ENCODE measurements around the gene AP5B1. TPM values are rescaled to one million over a fixed set of nuclear protein-coding genes. Genes with fewer than 3 reads are reported as not detected.

AP5B1 gene
- total and polyA plus RNA-seq, 2 of the 8 experiments (the other 6 are each of a cell fraction or from before 2014, with no cell fraction given) = 7.6 to 10.0 TPM

GRCh38 chr11:65791719-65792213, 11.0 kb upstream of the AP5B1 start:
- Histone ChIP-seq H3K9ac (replicated peaks in 1 of 4; ENCODE audit: extremely low read depth in 1 of 4, low read depth in 3 of 4, low read length in 3 of 4) (no peak overlapping the region), H4K5ac (ENCODE audit: insufficient read length, low read depth, low read length) (no peak overlapping the region), H2BK15ac (ENCODE audit: low read length) (peak overlapping the region; percentile 12; the same call in 1 of the 2 replicates), H3K4ac (replicated peaks; ENCODE audit: insufficient read length, low read depth, low read length) (no peak overlapping the region), H3K79me1 (ENCODE audit: low read depth, low read length) (0 out of 2 replicates have a peak, but pooled peaks cover 3% of the 10 kb centered on the region), H2BK120ac (replicated peaks; ENCODE audit: low read depth, low read length) (no peak overlapping the region), H4K8ac (ENCODE audit: extremely low read depth, insufficient read depth, low read length) (no peak overlapping the region), H2BK5ac (ENCODE audit: low read depth, low read length) (no peak overlapping the region; the same call in 1 of the 2 replicates), H3K4me2 (ENCODE audit: insufficient read depth in 1 of 2, low read depth in 2 of 2, low read length in 2 of 2) (no peak overlapping the region), H3K79me2 (ENCODE audit: control insufficient read depth in 1 of 2, insufficient read depth in 2 of 2, low read length in 2 of 2) (no peaks in the 10 kb centered on the region), H3K56ac (replicated peaks; ENCODE audit: insufficient read length, low read depth, low read length) (no peak overlapping the region), H3K36me3 (ENCODE audit: control insufficient read depth in 2 of 4, insufficient read depth in 4 of 4, low read length in 3 of 4) (peaks cover 0 to 3% (median 0%) of the 10 kb centered on the region in 4 experiments; a peak in 3 of 8 replicates), H3K18ac (ENCODE audit: extremely low read depth, low read length) (no peak overlapping the region), H3K14ac (ENCODE audit: insufficient read length) (no peak overlapping the region), H2AK5ac (ENCODE audit: low read depth, low read length) (peak overlapping the region; percentile 72; the same call in 1 of the 2 replicates), H3K4me3 (ENCODE audit: extremely low read depth in 1 of 4, insufficient read depth in 2 of 4, low read depth in 3 of 4, low read length in 4 of 4) (no peak overlapping the region), H4K91ac (replicated peaks; ENCODE audit: insufficient read length, low read length) (peak overlapping the region; percentile 29), H4K20me1 (replicated peaks in 1 of 2; ENCODE audit: control insufficient read depth in 1 of 2, insufficient read depth in 2 of 2, low read length in 2 of 2) (no peaks in the 10 kb centered on the region), H3K23me2 (ENCODE audit: low read depth, low read length) (peaks cover 9% of the 10 kb centered on the region; the same call in 1 of the 2 replicates), H2AFZ (ENCODE audit: low read length) (no peak overlapping the region), H3K23ac (ENCODE audit: insufficient read length) (no peak overlapping the region), H2BK12ac (ENCODE audit: low read depth, low read length) (peak overlapping the region; percentile 87; the same call in 1 of the 2 replicates), H3K9me3 (ENCODE audit: insufficient read depth in 2 of 2, low read depth in 1 of 2, low read length in 1 of 2) (no peaks in the 10 kb centered on the region), H3K4me1 (replicated peaks in 1 of 4; ENCODE audit: control insufficient read depth in 3 of 4, insufficient read depth in 4 of 4, low read length in 3 of 4) (peaks cover 14 to 25% (median 22%) of the 10 kb centered on the region in 4 experiments), H3K27ac (ENCODE audit: low read depth, low read length) (no peak overlapping the region), H2BK20ac (ENCODE audit: low read length) (no peak overlapping the region), H3K27me3 (replicated peaks in 1 of 4; ENCODE audit: control insufficient read depth in 3 of 4, extremely low read depth in 1 of 4, insufficient read depth in 3 of 4, low read length in 3 of 4) (peaks cover 5 to 22% (median 18%) of the 10 kb centered on the region in 4 experiments)
- POLR2A ChIA-PET (ENCODE audit: partially characterized antibody) = interaction anchor here (1.1 to 2.2 kb wide), 5 partner anchors 9 to 71 kb away, joined by 3 to 8 read pairs (median 5); partner anchors contain the start of genes CFL1 and RNASEH2C
- FAIRE-seq = no peak
- CTCF ChIA-PET (ENCODE audit: partially characterized antibody) = interaction anchor here (1.2 to 12.7 kb wide), 11 partner anchors 8 to 68 kb away, joined by 3 to 128 read pairs (median 6); partner anchors contain the start of gene AP5B1
- WGBS, 2 experiments (ENCODE audit: extremely low coverage in 1 of 2, insufficient coverage in 1 of 2, insufficient read length in 1 of 2, insufficient replicate concordance in 2 of 2, low coverage in 1 of 2, low lambda C conversion rate in 2 of 2, missing lambda C conversion rate in 1 of 2) = 91% methylated on average over 13 of the region's 13 CpGs; no CpG with 5 or more reads in 1 of the 2 experiments
- TF ChIP-seq POLR2A (IDR thresholded peaks at IDR 0.05; ENCODE audit: control extremely low read depth in 1 of 2, low read depth in 2 of 2, low read length in 2 of 2) = no peak
- no peak for TF ChIP-seq POU5F1 (IDR thresholded peaks at IDR 0.05; ENCODE audit: low read depth, low read length)
- TF ChIP-seq NANOG (IDR thresholded peaks at IDR 0.05; ENCODE audit: insufficient read depth, low read depth, low read length, poor library complexity, severe bottlenecking) = no peak
- no peak for TF ChIP-seq TBP (IDR thresholded peaks at IDR 0.05; ENCODE audit: low read depth, low read length)
- no peak for TF ChIP-seq CTCF (IDR thresholded peaks at IDR 0.05; ENCODE audit: control extremely low read depth in 1 of 3, insufficient read depth in 1 of 3, low read depth in 1 of 3, low read length in 3 of 3)
- no peak for TF ChIP-seq RFX5 (IDR thresholded peaks at IDR 0.05; ENCODE audit: borderline replicate concordance, low read depth, low read length)
- TF ChIP-seq TCF12 (IDR thresholded peaks at IDR 0.05; ENCODE audit: low read depth, low read length) = no peak
- TF ChIP-seq SP1 (IDR thresholded peaks at IDR 0.05; ENCODE audit: low read depth, low read length) = no peak
- TF ChIP-seq ZNF274 (IDR thresholded peaks at IDR 0.05; ENCODE audit: borderline replicate concordance, extremely low read depth, low read length) = no peak
- no peak for DNase-seq (ENCODE audit: low read depth in 1 of 2, low spot score in 2 of 2)
